A549 (cell line): Measurements from ENCODE around the gene FAM180A.

ENCODE experiments used
- POLR2A ChIP-seq: IDR thresholded peaks from 2 replicates; pipeline ENCODE4 v1.6.1; 2012; ENCODE audit warnings: mild to moderate bottlenecking, low read length
- TP53 ChIP-seq: fragments of 250-450 bp; sonication (Bioruptor Pico); IDR thresholded peaks from 2 replicates; pipeline ENCODE4 v1.5.0; 2021; ENCODE audit warnings: mild to moderate bottlenecking, moderate library complexity
- ZSCAN20 ChIP-seq: fragments of 250-450 bp; sonication (Bioruptor Pico); IDR thresholded peaks from 2 replicates; pipeline ENCODE4 v1.8.0; 2022; ENCODE audit warnings: mild to moderate bottlenecking, moderate library complexity
- TF ChIP-seq, protein P1 (sequence below): fragments of >200 bp; sonication (Bioruptor Twin); formaldehyde crosslinking; IDR thresholded peaks from 3 replicates; pipeline ENCODE4 v1.5.1; 2016

- TF ChIP-seq POLR2A (no peak), TP53 (CRISPR knock-in tag) (no peak), ZSCAN20 (CRISPR knock-in tag) (no peak)
- TF ChIP-seq, protein P1, sequence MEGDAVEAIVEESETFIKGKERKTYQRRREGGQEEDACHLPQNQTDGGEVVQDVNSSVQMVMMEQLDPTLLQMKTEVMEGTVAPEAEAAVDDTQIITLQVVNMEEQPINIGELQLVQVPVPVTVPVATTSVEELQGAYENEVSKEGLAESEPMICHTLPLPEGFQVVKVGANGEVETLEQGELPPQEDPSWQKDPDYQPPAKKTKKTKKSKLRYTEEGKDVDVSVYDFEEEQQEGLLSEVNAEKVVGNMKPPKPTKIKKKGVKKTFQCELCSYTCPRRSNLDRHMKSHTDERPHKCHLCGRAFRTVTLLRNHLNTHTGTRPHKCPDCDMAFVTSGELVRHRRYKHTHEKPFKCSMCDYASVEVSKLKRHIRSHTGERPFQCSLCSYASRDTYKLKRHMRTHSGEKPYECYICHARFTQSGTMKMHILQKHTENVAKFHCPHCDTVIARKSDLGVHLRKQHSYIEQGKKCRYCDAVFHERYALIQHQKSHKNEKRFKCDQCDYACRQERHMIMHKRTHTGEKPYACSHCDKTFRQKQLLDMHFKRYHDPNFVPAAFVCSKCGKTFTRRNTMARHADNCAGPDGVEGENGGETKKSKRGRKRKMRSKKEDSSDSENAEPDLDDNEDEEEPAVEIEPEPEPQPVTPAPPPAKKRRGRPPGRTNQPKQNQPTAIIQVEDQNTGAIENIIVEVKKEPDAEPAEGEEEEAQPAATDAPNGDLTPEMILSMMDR, result no peak
Measured at GRCh38 chr7:135792363-135792668, 43.7 kb upstream of the FAM180A start.
